ENCODE results near the gene LIPI. TPM values are rescaled to one million over a fixed set of nuclear protein-coding genes. Genes with fewer than 3 reads are reported as not detected.
A peak's percentile ranks its signal among the peaks of the same experiment; 100 is the strongest.

LIPI gene
- total and polyA plus RNA-seq, 2 experiments from 2014 or later, result not detected

- 0 out of 2 replicates have a peak, but pooled peaks have one; percentile 35 for TF ChIP-seq POLR2AphosphoS5 (IDR thresholded peaks at IDR 0.05; ENCODE audit: low read depth)
- TF ChIP-seq STAT1 (IDR thresholded peaks at IDR 0.05; ENCODE audit: unreplicated experiment), result no peak
- H2AFZ ChIP-seq, result peak within 1 kb of the TSS; percentile 95
- no peaks in the 10 kb centered on the region for H3K9me3 Mint-ChIP-seq
- peak within 1 kb of the TSS; percentile 86 for H3K27ac Mint-ChIP-seq
- H3K79me2 ChIP-seq (replicated peaks; ENCODE audit: insufficient read depth), result no peaks in the 10 kb centered on the region
- no peaks in the 10 kb centered on the region for H3F3A ChIP-seq (replicated peaks; ENCODE audit: low read depth)
- H3K9me2 ChIP-seq (ENCODE audit: insufficient read depth), result no peaks in the 10 kb centered on the region
- ATAC-seq (peak; percentile 97), DNase-seq (ENCODE audit: low spot score) (peak; percentile 95)
- peak within 1 kb of the TSS; percentile 83 for H3K4me3 ChIP-seq
- H3K27ac ChIP-seq (ENCODE audit: low read depth), result 0 out of 2 replicates have a peak within 1 kb of the TSS, but pooled peaks have one; percentile 23
- H3K4me3 Mint-ChIP-seq, result peak within 1 kb of the TSS; percentile 89
- no peaks in the 10 kb centered on the region for H3K36me3 ChIP-seq (ENCODE audit: insufficient read depth)
- peaks cover 14% of the 10 kb centered on the region for H3K4me1 ChIP-seq (ENCODE audit: insufficient read depth)
- no peaks in the 10 kb centered on the region for H3K27me3 Mint-ChIP-seq (ENCODE audit: insufficient read depth, low read depth, poor library complexity)
- H3K4me2 ChIP-seq, result peak within 1 kb of the TSS; percentile 87
- H3K4me1 Mint-ChIP-seq, result peaks cover 12% of the 10 kb centered on the region; the same call in 2 of the 3 replicates
- no peaks in the 10 kb centered on the region for H3K36me3 Mint-ChIP-seq (ENCODE audit: low read depth)
- no peaks in the 10 kb centered on the region for H3K27me3 ChIP-seq (ENCODE audit: insufficient read depth)
- H4K20me1 ChIP-seq (replicated peaks; ENCODE audit: insufficient read depth), result no peaks in the 10 kb centered on the region
Observed at GRCh38 chr21:14215971-14216641, 5.4 kb upstream of the LIPI start, which contains the start of gene RBM11. TSS of gene RBM11 (plus strand) at chr21:14216157. CDS start at chr21:14216187, 30 bp downstream.

GRCh38 chr21:14213164-14213563 is 2.4 kb upstream of the LIPI start:
- Histone ChIP-seq H3K4me1 (ENCODE audit: insufficient read depth) (peaks cover 7% of the 10 kb centered on the region), H3K4me2 (no peak overlapping the region), H3K79me2 (replicated peaks; ENCODE audit: insufficient read depth) (no peaks in the 10 kb centered on the region), H3K9me2 (ENCODE audit: insufficient read depth) (no peaks in the 10 kb centered on the region), H3K27ac (ENCODE audit: low read depth) (no peak overlapping the region), H3F3A (replicated peaks; ENCODE audit: low read depth) (no peaks in the 10 kb centered on the region), H3K36me3 (ENCODE audit: insufficient read depth) (no peaks in the 10 kb centered on the region), H4K20me1 (replicated peaks; ENCODE audit: insufficient read depth) (no peaks in the 10 kb centered on the region), H3K4me3 (no peak overlapping the region), H2AFZ (no peak overlapping the region), H3K27me3 (ENCODE audit: insufficient read depth) (no peaks in the 10 kb centered on the region)
- H3K36me3 Mint-ChIP-seq (ENCODE audit: low read depth), result no peaks in the 10 kb centered on the region
- no peaks in the 10 kb centered on the region for H3K27me3 Mint-ChIP-seq (ENCODE audit: insufficient read depth, low read depth, poor library complexity)
- peaks cover 8% of the 10 kb centered on the region; the same call in 2 of the 3 replicates for H3K4me1 Mint-ChIP-seq
- TF ChIP-seq EZH2phosphoT487 (IDR thresholded peaks at IDR 0.05; ENCODE audit: unreplicated experiment) (no peak), ETS1 (IDR thresholded peaks at IDR 0.05) (no peak)
- H3K4me3 Mint-ChIP-seq, result no peak overlapping the region
- no peaks in the 10 kb centered on the region for H3K9me3 Mint-ChIP-seq
- ATAC-seq, result no peak
- no peak for DNase-seq (ENCODE audit: low spot score)
- H3K27ac Mint-ChIP-seq, result no peak overlapping the region

DNA sequence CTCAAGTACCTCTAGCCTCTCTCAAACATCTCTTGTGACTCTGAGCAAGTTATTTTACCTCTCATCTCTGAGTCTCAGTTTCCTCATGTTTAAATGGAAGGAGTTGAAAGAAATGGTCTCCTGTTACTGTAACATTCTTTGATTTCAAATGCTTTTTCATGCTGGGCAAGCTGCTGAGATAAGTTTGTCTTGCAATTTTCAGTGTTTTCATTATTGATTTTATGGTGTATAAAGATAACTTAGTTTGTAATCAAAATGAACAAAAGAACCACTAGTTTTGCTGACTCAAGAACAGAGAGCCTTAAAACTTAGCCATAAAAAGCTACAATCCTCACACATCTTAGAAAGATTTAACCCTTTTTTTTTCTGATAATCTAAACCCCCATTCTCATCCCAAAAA is 4.5 kb downstream of the LIPI start:
- H3K4me1 Mint-ChIP-seq, result peaks cover 2% of the 10 kb centered on the region; the same call in 1 of the 3 replicates
- H3K4me1 ChIP-seq (ENCODE audit: insufficient read depth), result no peaks in the 10 kb centered on the region
- no peaks in the 10 kb centered on the region for H3K27me3 Mint-ChIP-seq (ENCODE audit: insufficient read depth, low read depth, poor library complexity)
- H3K27ac ChIP-seq (ENCODE audit: low read depth), result no peak overlapping the region
- DNase-seq (ENCODE audit: low spot score) (no peak), ATAC-seq (no peak)
- H3F3A ChIP-seq (replicated peaks; ENCODE audit: low read depth), result no peaks in the 10 kb centered on the region
- no peaks in the 10 kb centered on the region for H3K27me3 ChIP-seq (ENCODE audit: insufficient read depth)
- no peak overlapping the region for H3K4me2 ChIP-seq
- H3K9me3 Mint-ChIP-seq, result peaks cover under 1% of the 10 kb centered on the region; the same call in 1 of the 3 replicates
- H4K20me1 ChIP-seq (replicated peaks; ENCODE audit: insufficient read depth), result no peaks in the 10 kb centered on the region
- no peaks in the 10 kb centered on the region for H3K9me2 ChIP-seq (ENCODE audit: insufficient read depth)
- no peak overlapping the region for H3K4me3 Mint-ChIP-seq
- no peak overlapping the region for H3K27ac Mint-ChIP-seq
- H3K4me3 ChIP-seq, result no peak overlapping the region
- H3K36me3 Mint-ChIP-seq (ENCODE audit: low read depth), result no peaks in the 10 kb centered on the region
- H2AFZ ChIP-seq, result peak overlapping the region; percentile 50; the same call in 1 of the 2 replicates
- no peaks in the 10 kb centered on the region for H3K36me3 ChIP-seq (ENCODE audit: insufficient read depth)
- no peaks in the 10 kb centered on the region for H3K79me2 ChIP-seq (replicated peaks; ENCODE audit: insufficient read depth)
- TF ChIP-seq REST (IDR thresholded peaks at IDR 0.05; ENCODE audit: unreplicated experiment) (no peak), EZH2phosphoT487 (IDR thresholded peaks at IDR 0.05; ENCODE audit: unreplicated experiment) (no peak), ZNF331 (CRISPR knock-in tag; IDR thresholded peaks at IDR 0.05; ENCODE audit: low read depth) (no peak), ZNF114 (CRISPR knock-in tag; IDR thresholded peaks at IDR 0.05) (no peak), POLR2AphosphoS5 (IDR thresholded peaks at IDR 0.05; ENCODE audit: low read depth) (no peak), JUNB (IDR thresholded peaks at IDR 0.05; ENCODE audit: unreplicated experiment) (no peak), ETS1 (IDR thresholded peaks at IDR 0.05) (no peak)
- TF ChIP-seq, protein P1, sequence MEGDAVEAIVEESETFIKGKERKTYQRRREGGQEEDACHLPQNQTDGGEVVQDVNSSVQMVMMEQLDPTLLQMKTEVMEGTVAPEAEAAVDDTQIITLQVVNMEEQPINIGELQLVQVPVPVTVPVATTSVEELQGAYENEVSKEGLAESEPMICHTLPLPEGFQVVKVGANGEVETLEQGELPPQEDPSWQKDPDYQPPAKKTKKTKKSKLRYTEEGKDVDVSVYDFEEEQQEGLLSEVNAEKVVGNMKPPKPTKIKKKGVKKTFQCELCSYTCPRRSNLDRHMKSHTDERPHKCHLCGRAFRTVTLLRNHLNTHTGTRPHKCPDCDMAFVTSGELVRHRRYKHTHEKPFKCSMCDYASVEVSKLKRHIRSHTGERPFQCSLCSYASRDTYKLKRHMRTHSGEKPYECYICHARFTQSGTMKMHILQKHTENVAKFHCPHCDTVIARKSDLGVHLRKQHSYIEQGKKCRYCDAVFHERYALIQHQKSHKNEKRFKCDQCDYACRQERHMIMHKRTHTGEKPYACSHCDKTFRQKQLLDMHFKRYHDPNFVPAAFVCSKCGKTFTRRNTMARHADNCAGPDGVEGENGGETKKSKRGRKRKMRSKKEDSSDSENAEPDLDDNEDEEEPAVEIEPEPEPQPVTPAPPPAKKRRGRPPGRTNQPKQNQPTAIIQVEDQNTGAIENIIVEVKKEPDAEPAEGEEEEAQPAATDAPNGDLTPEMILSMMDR (conservative IDR thresholded peaks at IDR 0.05; ENCODE audit: low read depth in 2 of 2), result no peak

Data from GM23338 (cell line).